ENCODE data around the gene OTOG.

- no peak for TF ChIP-seq CTCF (conservative IDR thresholded peaks at IDR 0.05)
- no peak for TF ChIP-seq EZH2 (IDR thresholded peaks at IDR 0.05; ENCODE audit: low read depth)
Observed at GRCh38 chr11:17547932-17548331, 873 bp downstream of the OTOG start.
